ENCODE results near the gene TRAPPC3.

GRCh38 chr1:36094621-36095061 is 54.6 kb downstream of the TRAPPC3 start:
- TF ChIP-seq POLR2A (IDR thresholded peaks at IDR 0.05) (no peak), CTCF (IDR thresholded peaks at IDR 0.05 in 8 of 11, conservative IDR thresholded peaks at IDR 0.05 in 3 of 11) (no peak)
